ENCODE measurements around the gene SGK1. TPM values are rescaled to one million over a fixed set of nuclear protein-coding genes. Genes with fewer than 3 reads are reported as not detected.

The SGK1 gene
- polyA plus RNA-seq, 1 of the 3 experiments (the other 2 are of a cell fraction) = 440 TPM

DNA sequence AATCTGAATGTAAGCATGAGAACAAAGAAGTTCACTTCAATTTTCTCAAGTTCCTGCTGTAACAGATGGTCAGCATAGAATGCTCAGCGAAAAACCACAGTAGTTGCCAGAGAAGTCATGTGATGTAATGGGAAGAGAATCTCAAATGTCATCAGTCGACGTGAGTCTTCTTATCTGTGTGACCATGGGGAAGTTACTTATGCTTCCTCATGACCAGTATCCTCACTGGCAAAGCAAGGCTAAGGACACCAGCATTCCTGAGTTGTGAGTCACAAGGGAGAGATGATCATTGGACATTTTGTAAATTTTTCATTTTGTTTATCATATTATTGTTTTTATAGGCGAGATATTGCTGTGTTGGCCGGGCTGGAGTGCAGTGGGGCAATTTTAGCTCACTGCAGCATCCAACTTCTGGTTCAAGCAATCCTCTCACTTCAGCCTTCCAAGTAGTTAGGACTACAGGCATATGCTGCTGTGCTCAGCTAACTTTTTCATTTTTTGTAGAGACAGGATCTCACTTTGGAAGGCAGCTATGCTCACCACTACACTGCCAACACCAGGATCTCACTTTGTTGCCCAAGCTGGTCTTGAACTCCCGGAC is 21.9 kb downstream of the SGK1 start:
- peaks cover 27% of the 10 kb centered on the region for H3F3A ChIP-seq (replicated peaks; ENCODE audit: insufficient read depth)
- H3K27ac ChIP-seq (ENCODE audit: low read depth in 2 of 2, low read length in 1 of 2) = peak overlapping the region in 1 of 2 experiments; percentile 99; a peak in 3 of 4 replicates
- H3K4me2 ChIP-seq = peak overlapping the region; percentile 42; the same call in 1 of the 2 replicates
- peak overlapping the region; percentile 71; the same call in 1 of the 2 replicates for H3K9ac ChIP-seq
- peak overlapping the region; percentile 56; the same call in 1 of the 2 replicates for H2AFZ ChIP-seq (ENCODE audit: low read depth)
- H3K79me2 ChIP-seq (ENCODE audit: insufficient read depth) = no peaks in the 10 kb centered on the region
- no peaks in the 10 kb centered on the region for H4K20me1 ChIP-seq (ENCODE audit: insufficient read depth)
- 17% methylated on average over 6 of the region's 6 CpGs for WGBS (ENCODE audit: low lambda C conversion rate)
- ChIA-PET POLR2A (no interaction called here), CTCF (interaction anchor here (1.1 to 1.7 kb wide), 2 partner anchors 16 to 146 kb away, joined by 3 read pairs; no protein-coding TSS in a partner anchor)
- H3K9me2 ChIP-seq = no peaks in the 10 kb centered on the region
- H3K4me3 ChIP-seq (ENCODE audit: low read depth in 2 of 2, low read length in 1 of 2) = no peak overlapping the region
- H3K27me3 ChIP-seq (ENCODE audit: insufficient read depth) = no peaks in the 10 kb centered on the region
- H3K9me3 ChIP-seq = no peaks in the 10 kb centered on the region
- no peak for DNase-seq
- peaks cover 6 to 12% of the 10 kb centered on the region in 2 experiments; a peak in 2 of 4 replicates for H3K4me1 ChIP-seq (ENCODE audit: control insufficient read depth in 1 of 2, insufficient read depth in 2 of 2, low read depth in 1 of 2, low read length in 1 of 2)
- no peaks in the 10 kb centered on the region for H3K36me3 ChIP-seq (replicated peaks in 1 of 2; ENCODE audit: control insufficient read depth in 1 of 2, insufficient read depth in 2 of 2, low read length in 1 of 2)
- TF ChIP-seq, protein P1, sequence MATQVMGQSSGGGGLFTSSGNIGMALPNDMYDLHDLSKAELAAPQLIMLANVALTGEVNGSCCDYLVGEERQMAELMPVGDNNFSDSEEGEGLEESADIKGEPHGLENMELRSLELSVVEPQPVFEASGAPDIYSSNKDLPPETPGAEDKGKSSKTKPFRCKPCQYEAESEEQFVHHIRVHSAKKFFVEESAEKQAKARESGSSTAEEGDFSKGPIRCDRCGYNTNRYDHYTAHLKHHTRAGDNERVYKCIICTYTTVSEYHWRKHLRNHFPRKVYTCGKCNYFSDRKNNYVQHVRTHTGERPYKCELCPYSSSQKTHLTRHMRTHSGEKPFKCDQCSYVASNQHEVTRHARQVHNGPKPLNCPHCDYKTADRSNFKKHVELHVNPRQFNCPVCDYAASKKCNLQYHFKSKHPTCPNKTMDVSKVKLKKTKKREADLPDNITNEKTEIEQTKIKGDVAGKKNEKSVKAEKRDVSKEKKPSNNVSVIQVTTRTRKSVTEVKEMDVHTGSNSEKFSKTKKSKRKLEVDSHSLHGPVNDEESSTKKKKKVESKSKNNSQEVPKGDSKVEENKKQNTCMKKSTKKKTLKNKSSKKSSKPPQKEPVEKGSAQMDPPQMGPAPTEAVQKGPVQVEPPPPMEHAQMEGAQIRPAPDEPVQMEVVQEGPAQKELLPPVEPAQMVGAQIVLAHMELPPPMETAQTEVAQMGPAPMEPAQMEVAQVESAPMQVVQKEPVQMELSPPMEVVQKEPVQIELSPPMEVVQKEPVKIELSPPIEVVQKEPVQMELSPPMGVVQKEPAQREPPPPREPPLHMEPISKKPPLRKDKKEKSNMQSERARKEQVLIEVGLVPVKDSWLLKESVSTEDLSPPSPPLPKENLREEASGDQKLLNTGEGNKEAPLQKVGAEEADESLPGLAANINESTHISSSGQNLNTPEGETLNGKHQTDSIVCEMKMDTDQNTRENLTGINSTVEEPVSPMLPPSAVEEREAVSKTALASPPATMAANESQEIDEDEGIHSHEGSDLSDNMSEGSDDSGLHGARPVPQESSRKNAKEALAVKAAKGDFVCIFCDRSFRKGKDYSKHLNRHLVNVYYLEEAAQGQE (IDR thresholded peaks at IDR 0.05; ENCODE audit: low read depth, low read length) = no peak
- TF ChIP-seq NRF1 (IDR thresholded peaks at IDR 0.05; ENCODE audit: low read depth, low read length) (no peak), FOXM1 (IDR thresholded peaks at IDR 0.05; ENCODE audit: low read depth) (0 out of 2 replicates have a peak, but pooled peaks have one; percentile 36), ZBTB33 (IDR thresholded peaks at IDR 0.05; ENCODE audit: borderline replicate concordance, low read depth) (peak; percentile 63; the same call in 1 of the 2 replicates), TAF1 (IDR thresholded peaks at IDR 0.05; ENCODE audit: borderline replicate concordance, low read depth, low read length) (no peak), TEAD4 (IDR thresholded peaks at IDR 0.05; ENCODE audit: borderline replicate concordance, insufficient read depth) (peak; percentile 79), GABPA (IDR thresholded peaks at IDR 0.05; ENCODE audit: low read depth) (no peak), RXRA (IDR thresholded peaks at IDR 0.05; ENCODE audit: borderline replicate concordance, low read depth) (peak; percentile 62; the same call in 1 of the 2 replicates), MEF2A (IDR thresholded peaks at IDR 0.05; ENCODE audit: borderline replicate concordance, low read depth) (peak; percentile 29; the same call in 1 of the 2 replicates), IRF3 (IDR thresholded peaks at IDR 0.05; ENCODE audit: low read depth, low read length) (no peak), RFX5 (IDR thresholded peaks at IDR 0.05; ENCODE audit: low read length) (no peak), JUND (IDR thresholded peaks at IDR 0.05) (peak; percentile 89), NFIC (IDR thresholded peaks at IDR 0.05; ENCODE audit: borderline replicate concordance) (peak; percentile 75), ELF1 (IDR thresholded peaks at IDR 0.05) (0 out of 2 replicates have a peak, but pooled peaks have one; percentile 14), CHD2 (IDR thresholded peaks at IDR 0.05; ENCODE audit: low read length, partially characterized antibody) (no peak), MXI1 (IDR thresholded peaks at IDR 0.05; ENCODE audit: low read depth, low read length) (no peak), YY1 (IDR thresholded peaks at IDR 0.05; ENCODE audit: low read depth) (no peak), SMC3 (IDR thresholded peaks at IDR 0.05; ENCODE audit: low read depth, low read length) (no peak), EP300 (IDR thresholded peaks at IDR 0.05; ENCODE audit: borderline replicate concordance in 1 of 2, low read depth in 1 of 2, low read length in 1 of 2) (peak; percentile 31 to 94; a peak in 3 of 4 replicates), EZH2phosphoT487 (IDR thresholded peaks at IDR 0.05; ENCODE audit: borderline replicate concordance, low read depth) (no peak), GATA2 (CRISPR knock-in tag; IDR thresholded peaks at IDR 0.05) (no peak), FOXJ3 (CRISPR knock-in tag; IDR thresholded peaks at IDR 0.05) (no peak), TCF12 (IDR thresholded peaks at IDR 0.05) (peak; percentile 92)
- TF ChIP-seq, protein P2, sequence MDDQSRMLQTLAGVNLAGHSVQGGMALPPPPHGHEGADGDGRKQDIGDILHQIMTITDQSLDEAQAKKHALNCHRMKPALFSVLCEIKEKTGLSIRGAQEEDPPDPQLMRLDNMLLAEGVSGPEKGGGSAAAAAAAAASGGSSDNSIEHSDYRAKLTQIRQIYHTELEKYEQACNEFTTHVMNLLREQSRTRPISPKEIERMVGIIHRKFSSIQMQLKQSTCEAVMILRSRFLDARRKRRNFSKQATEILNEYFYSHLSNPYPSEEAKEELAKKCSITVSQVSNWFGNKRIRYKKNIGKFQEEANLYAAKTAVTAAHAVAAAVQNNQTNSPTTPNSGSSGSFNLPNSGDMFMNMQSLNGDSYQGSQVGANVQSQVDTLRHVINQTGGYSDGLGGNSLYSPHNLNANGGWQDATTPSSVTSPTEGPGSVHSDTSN (IDR thresholded peaks at IDR 0.05) = peak; percentile 83
- TF ChIP-seq, protein P3, sequence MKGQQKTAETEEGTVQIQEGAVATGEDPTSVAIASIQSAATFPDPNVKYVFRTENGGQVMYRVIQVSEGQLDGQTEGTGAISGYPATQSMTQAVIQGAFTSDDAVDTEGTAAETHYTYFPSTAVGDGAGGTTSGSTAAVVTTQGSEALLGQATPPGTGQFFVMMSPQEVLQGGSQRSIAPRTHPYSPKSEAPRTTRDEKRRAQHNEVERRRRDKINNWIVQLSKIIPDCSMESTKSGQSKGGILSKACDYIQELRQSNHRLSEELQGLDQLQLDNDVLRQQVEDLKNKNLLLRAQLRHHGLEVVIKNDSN (IDR thresholded peaks at IDR 0.05; ENCODE audit: borderline replicate concordance, low read depth) = peak; percentile 81

All from SK-N-SH (cell line).